SK-N-MC (cell line): ENCODE data around the gene PLA2G4D.

Experiments used
- EZH2 ChIP-seq: fragments of 200-600 bp; sonication (generic); IDR thresholded peaks from one replicate; pipeline ENCODE4 v1.6.1; 2017; ENCODE audit warnings: antibody characterized with exemption
- FOXP2 ChIP-seq: optimal IDR thresholded peaks from 2 replicates; pipeline ENCODE3; 2011; ENCODE audit warnings: mild to moderate bottlenecking, moderate library complexity; ENCODE audit not compliant: insufficient read depth; ENCODE audit errors: extremely low read length, control extremely low read depth
- POLR2AphosphoS5 ChIP-seq: IDR thresholded peaks from 2 replicates; pipeline ENCODE4 v1.6.1; 2012; ENCODE audit warnings: mild to moderate bottlenecking, low read depth, low read length, borderline replicate concordance

GRCh38 chr15:42090781-42091180 lies 3.6 kb downstream of the PLA2G4D start:
- TF ChIP-seq POLR2AphosphoS5 (no peak), EZH2 (no peak), FOXP2 (no peak)
